HG03342 (cell line): ENCODE measurements around the gene CACNA1H.
"Not testable (repeated sequence)": the region's sequence is repeated elsewhere in the genome, so short reads cannot be mapped to it uniquely, and the experiment has no call there.

Experiments used
- ATAC-seq: cut with Tn5 transposase; IDR thresholded peaks from one replicate; pipeline ENCODE4 v1.9.1; 2021; ENCODE audit warnings: mild to moderate bottlenecking, moderate library complexity; ENCODE audit not compliant: unreplicated experiment

Gene CACNA1H

DNA sequence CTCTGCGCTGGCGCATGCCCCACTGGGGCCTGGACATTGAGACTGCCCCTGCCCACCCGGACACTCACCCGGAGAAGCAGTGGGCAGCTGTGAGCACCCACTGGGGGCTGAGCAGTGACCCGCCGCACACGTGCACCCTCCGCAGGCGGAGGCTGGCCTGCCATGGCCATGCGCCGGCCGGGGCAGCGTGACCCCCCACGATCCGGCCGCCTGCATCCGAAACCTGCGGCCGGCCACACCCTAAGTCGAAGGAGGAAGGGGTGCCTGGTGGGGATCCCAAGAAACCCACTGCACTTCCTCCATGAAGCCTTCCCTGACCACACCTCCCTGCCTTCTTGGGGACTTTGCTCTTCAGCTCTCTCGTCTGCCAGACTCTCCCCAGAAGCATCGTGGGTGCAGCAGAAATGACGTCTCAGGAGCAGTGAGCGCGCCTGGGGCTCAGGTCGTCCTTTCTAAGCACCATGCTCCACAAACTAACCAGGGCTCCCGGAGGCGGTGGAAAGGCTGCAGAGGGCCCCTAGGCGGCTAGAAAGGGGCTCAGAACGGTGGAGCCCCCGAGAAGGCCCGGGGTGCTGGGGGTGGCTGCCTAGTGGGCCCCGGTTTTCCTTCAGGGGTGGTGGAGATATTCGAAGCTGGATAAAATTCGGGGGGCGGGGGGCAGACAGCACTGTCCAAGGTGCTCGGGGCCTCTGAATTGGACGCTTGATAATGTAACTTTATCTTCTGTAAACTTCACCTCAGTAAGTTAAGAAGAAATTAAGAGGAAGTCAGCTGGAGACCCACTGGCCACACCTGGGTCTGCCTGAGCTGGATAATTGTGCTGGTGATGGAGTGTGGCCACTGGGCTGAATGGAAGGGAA, 70.7 kb downstream of the CACNA1H start:
- no peak for ATAC-seq

DNA sequence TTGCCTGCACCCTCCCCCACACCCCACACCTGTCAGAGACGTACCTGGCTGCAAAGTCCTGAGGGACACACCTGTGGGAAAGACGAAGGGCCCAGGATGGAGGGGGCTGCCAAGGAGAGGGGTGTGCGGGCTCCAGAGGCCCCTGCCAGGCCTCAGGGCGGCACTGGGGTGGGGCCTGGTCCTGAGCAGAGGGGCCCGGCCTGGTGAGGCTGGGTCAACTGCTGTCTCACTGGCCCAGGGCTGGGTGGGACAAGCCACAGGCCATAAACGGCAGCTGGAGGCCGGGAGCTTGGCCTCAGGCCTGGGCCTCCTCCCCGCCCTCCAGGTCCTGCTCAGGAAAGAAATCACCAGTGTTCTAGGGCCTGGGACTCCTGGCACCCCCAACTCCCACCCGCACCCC, 71.7 kb downstream of the CACNA1H start:
- no peak for ATAC-seq

- no peak for ATAC-seq
These were observed 72.1 kb downstream of the CACNA1H start, which contains the start of gene TPSG1 for GRCh38 chr16:1225051-1225451. Gene TPSG1, minus strand, starts transcription at chr16:1225268. Its CDS starts 16 bp downstream, at chr16:1225252.

DNA sequence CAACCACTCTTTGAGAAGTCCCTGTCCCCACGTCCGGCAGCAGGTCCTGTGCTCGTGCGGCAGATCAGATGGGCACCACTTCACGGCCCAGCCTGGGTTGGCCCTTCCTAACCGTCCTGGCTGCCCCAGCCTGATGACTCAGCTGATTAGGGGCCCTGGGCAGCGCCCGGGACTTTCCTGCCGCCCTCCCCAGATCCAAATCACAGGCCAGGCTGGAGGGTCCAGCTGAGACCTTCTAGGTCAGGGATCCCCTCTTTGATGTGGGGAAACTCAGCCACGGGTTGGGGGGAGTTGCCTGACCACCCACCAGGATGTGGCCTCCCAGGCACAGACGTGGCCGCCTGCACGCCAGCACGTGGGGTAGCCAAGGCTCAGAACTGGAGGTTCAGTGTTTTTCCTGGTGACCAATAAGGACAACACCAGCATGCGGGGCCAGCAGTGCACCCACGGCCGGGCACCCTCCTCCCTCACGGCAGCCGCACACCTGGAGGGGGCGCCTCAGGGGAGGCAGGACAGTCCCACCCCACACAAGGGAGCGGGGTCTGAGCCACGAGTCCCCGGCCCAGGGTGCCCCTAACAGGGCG, 72.9 kb downstream of the CACNA1H start:
- ATAC-seq = not testable (repeated sequence)

DNA sequence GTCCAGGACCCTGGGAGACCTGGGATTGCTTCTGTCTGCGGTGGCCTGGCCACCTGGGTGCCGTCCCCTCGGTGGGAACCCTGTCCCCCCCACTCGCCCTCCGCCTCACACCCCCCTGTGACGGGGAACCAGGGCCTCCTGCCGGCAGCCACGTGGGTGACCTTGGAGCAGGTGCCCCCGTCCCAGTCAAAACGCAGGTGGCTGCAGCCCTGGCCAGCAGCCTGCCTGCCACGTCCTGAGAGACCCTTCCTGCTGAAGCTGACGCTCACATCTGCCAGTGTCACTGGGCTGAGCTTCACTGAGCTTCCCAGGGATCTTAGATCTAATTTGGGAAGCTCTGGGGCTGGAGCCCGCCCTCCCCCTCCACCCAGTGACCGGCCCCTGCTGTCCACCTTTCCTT, 73.8 kb downstream of the CACNA1H start:
- not testable (repeated sequence) for ATAC-seq

DNA sequence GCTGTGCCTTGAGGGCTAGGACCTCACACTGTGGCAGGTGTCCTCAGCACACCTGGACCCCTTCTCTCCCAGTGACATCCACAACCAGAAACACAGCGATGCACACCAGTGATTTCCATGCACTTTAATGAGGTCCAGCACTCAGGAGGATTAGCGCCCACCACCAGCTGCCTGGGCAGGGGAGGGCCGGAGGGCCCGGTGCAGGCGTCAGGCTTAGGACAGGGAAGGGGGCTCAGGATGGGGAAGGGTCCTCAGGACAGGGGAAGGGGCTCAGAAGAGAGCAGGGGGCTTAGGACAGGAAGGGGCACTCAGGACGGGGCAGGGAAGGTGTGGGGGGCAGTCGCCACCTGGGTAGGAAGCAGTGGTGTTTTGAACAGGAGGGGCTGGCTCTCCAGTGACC, 75.3 kb downstream of the CACNA1H start:
- ATAC-seq = not testable (repeated sequence)

GRCh38 chr16:1229476-1229875, 76.6 kb downstream of the CACNA1H start:
- not testable (repeated sequence) for ATAC-seq

GRCh38 chr16:1230084-1230470, 77.2 kb downstream of the CACNA1H start, which contains the start of gene TPSB2:
Gene TPSB2, minus strand, starts transcription at chr16:1230184. Its CDS starts 233 bp downstream, at chr16:1229951.
- not testable (repeated sequence) for ATAC-seq

DNA sequence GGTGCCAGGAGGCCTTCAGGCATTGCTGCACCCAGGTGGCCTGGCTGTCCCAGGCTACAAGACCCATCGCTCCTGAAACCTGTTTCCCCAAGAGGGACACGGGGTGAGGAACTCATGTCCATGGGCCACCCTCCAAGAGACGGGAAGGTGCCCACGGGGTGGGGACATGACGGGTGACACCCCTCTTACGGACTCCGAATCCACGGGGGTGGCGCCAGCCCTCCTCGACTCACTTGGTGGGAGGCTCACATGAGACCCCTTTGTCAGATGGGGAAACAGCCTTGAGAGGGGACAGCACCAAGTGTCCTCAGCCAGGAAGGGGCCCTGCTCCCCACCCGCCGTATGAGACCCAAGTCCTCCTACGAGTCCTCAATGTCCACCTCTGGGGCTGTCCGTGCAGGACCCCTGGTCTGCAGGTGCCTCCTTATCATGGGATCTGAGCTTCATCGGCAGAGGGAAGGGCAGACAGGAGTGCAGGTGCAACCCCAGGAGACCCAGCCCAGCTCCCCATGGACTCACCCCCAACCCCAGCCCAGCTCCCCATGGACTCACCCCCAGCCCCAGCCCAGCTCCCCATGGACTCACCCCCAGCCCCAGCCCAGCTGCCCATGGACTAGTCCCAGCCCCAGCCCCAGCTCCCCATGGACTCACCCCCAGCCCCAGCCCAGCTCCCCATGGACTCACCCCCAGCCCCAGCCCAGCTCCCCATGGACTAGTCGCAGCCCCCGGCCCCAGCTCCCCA, 77.7 kb downstream of the CACNA1H start:
- ATAC-seq = not testable (repeated sequence)

DNA sequence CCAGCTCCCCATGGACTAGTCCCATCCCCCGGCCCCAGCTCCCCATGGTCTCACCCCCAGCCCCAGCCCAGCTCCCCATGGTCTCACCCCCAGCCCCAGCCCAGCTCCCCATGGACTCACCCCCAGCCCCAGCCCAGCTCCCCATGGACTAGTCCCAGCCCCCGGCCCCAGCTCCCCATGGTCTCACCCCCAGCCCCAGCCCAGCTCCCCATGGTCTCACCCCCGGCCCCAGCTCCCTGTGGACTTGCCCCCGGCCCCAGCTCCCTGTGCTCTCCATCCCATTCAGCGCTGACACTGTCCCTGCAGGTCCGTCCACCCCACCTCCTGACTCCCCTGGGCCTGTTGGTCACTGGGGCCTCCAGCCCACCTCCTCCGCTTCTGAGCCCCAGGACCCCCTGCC, 78.4 kb downstream of the CACNA1H start:
- ATAC-seq = not testable (repeated sequence)

- not testable (repeated sequence) for ATAC-seq
These were observed 79.3 kb downstream of the CACNA1H start for GRCh38 chr16:1232049-1232748.

- not testable (repeated sequence) for ATAC-seq
These were observed 83.8 kb downstream of the CACNA1H start for GRCh38 chr16:1236659-1237058.

DNA sequence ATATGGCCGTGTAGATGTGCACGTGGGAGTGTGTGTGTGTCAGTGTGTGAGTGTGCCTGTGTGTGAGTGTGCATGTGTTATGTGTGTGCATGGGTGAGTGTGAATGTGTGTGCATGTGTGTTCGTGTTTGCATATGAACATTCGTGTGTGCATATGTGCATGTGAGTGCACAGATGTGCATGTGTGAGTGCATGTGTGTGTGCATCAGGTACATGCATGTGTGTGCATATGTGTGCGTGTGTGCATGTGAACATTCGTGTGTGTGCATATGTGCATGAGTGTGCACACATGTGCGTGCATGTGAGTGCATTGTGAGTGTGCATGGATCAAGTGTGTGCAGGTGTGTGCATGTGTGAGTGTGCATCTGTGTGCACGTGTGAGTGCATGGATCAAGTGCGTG, 85.1 kb downstream of the CACNA1H start:
- ATAC-seq = no peak

- ATAC-seq = not testable (repeated sequence)
These were observed 86.0 kb downstream of the CACNA1H start for GRCh38 chr16:1238909-1239308.

DNA sequence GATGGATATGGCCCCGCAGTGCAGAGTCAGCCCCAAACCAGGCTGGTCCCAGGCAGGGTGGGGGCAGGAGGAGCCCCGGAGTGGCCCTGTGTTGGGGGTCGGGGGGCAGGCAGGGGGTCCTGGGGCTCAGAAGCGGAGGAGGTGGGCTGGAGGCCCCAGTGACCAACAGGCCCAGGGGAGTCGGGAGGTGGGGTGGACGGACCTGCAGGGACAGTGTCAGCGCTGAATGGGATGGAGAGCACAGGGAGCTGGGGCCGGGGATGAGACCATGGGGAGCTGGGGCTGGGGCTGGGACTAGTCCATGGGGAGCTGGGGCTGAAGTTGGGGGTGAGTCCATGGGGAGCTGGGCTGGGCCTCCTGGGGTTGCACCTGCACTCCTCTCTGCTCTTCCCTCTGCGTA, 86.7 kb downstream of the CACNA1H start:
- ATAC-seq = not testable (repeated sequence)

- ATAC-seq = not testable (repeated sequence)
These were observed 87.5 kb downstream of the CACNA1H start, which contains the start of gene TPSAB1 for GRCh38 chr16:1240436-1240835. Gene TPSAB1, plus strand, starts transcription at chr16:1240705. Its CDS starts 234 bp downstream, at chr16:1240939.

GRCh38 chr16:1241081-1241480, 88.2 kb downstream of the CACNA1H start:
- not testable (repeated sequence) for ATAC-seq

DNA sequence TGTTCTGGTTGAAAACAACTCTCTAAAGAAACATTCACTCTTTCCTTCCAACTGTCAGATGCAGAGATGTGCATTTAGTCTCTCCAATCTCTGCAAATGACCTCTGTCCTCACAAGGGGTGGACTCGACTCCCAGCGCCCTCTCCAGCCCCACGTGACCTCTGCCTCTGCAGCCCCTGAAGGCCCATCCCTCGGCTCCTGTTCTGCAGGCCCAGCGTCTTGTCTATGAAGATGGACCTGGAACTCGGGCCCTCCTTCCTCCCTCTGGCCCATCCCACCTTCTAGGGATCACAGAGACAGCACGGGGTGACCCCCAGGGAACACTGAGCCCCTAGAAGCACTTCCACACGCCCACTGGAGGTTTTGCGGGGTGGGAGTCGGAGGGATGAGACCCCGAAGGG, 90.5 kb downstream of the CACNA1H start:
- not testable (repeated sequence) for ATAC-seq

- not testable (repeated sequence) for ATAC-seq
These were observed 91.3 kb downstream of the CACNA1H start for GRCh38 chr16:1243907-1244850.
